HG02678 (cell line): Measurements from ENCODE around the gene PXDC1.
A peak's percentile ranks its signal among the peaks of the same experiment; 100 is the strongest.

Source experiments
- ATAC-seq: cut with Tn5 transposase; IDR thresholded peaks from one replicate; pipeline ENCODE4 v1.9.1; 2021; ENCODE audit warnings: mild to moderate bottlenecking, moderate library complexity; ENCODE audit not compliant: unreplicated experiment

Gene PXDC1

GRCh38 chr6:3751077-3751729 is at the start of gene PXDC1:
Gene PXDC1, minus strand, starts transcription at chr6:3751713. Its CDS starts 182 bp downstream, at chr6:3751531.
- peak; percentile 7 for ATAC-seq

- ATAC-seq: no peak
These were observed 49.5 kb upstream of the PXDC1 start for GRCh38 chr6:3800850-3801591.

GRCh38 chr6:3799719-3800118 is 48.2 kb upstream of the PXDC1 start:
- no peak for ATAC-seq

GRCh38 chr6:3798055-3798919 is 46.8 kb upstream of the PXDC1 start:
- no peak for ATAC-seq

GRCh38 chr6:3797231-3798054 is 45.9 kb upstream of the PXDC1 start:
- no peak for ATAC-seq

GRCh38 chr6:3796719-3797041 is 45.2 kb upstream of the PXDC1 start:
- ATAC-seq: no peak

GRCh38 chr6:3795836-3796718 is 44.6 kb upstream of the PXDC1 start:
- no peak for ATAC-seq

GRCh38 chr6:3794092-3794491 is 42.6 kb upstream of the PXDC1 start:
- ATAC-seq: peak; percentile 74

- ATAC-seq: no peak
These were observed 42.0 kb upstream of the PXDC1 start for GRCh38 chr6:3793545-3793944.

- no peak for ATAC-seq
These were observed 40.2 kb upstream of the PXDC1 start for GRCh38 chr6:3791526-3792203.

- no peak for ATAC-seq
These were observed 38.5 kb upstream of the PXDC1 start for GRCh38 chr6:3789896-3790558.

GRCh38 chr6:3789018-3789895 is 37.7 kb upstream of the PXDC1 start:
- no peak for ATAC-seq

- ATAC-seq: no peak
These were observed 37.0 kb upstream of the PXDC1 start for GRCh38 chr6:3788408-3789017.

GRCh38 chr6:3786141-3786540 is 34.6 kb upstream of the PXDC1 start:
- no peak for ATAC-seq

GRCh38 chr6:3785745-3786098 is 34.2 kb upstream of the PXDC1 start:
- no peak for ATAC-seq

- no peak for ATAC-seq
These were observed 33.6 kb upstream of the PXDC1 start for GRCh38 chr6:3784885-3785744.

- no peak for ATAC-seq
These were observed 32.9 kb upstream of the PXDC1 start for GRCh38 chr6:3784423-3784822.
